Measurements from ENCODE around the gene KDM4B.
A peak's percentile ranks its signal among the peaks of the same experiment; 100 is the strongest.

Gene KDM4B

DNA sequence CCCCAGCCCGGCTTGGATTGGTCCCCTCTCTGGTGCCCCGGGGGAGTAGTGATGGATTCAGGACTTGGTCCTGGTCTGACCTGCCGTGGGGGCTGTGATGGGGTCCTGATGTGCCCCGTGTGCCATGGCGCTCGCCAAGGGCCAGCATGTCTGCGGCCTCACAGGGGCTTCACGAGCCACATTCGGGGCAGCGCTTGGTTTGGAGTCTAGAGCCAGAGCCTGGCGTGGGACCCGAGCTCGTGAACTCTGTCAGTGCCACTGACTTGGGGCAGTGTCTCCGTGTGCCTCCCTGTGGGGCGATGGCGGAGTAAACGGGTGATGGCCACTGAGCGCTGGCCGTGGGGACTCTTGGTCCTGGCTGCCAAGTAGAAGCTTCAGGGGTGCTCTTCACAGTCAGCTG, 17.1 kb downstream of the KDM4B start:
- no peak for TF ChIP-seq POLR2A (IDR thresholded peaks at IDR 0.05; ENCODE audit: low read length)
- no peak for TF ChIP-seq GATA1 (IDR thresholded peaks at IDR 0.05; ENCODE audit: low read depth, low read length)
- no peak for DNase-seq

DNA sequence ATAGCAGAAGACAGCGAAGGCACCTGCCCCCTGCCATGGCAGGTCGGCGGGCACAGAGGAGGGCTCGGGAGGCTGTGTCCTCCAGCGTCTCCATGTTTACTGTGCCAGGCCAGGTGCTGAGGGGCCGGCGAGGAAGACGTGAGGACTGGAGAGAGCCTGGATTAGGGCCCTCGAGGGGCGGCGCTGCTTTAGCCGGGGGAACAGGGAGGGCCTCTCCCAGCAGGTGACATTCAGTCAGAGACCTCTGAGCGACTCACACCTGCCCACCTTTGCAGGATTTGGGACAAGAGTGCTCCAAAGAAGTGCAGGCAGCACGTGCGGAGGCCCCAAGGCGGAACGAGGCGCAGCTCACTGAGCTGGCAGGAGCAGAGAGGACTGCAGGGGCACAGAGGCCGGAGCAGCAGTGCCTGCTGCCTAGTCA, 17.6 kb downstream of the KDM4B start:
- no peak for DNase-seq

GRCh38 chr19:4987256-4987655, 18.3 kb downstream of the KDM4B start:
- TF ChIP-seq GATA1 (IDR thresholded peaks at IDR 0.05; ENCODE audit: low read depth, low read length) (no peak), POLR2A (IDR thresholded peaks at IDR 0.05; ENCODE audit: low read length) (no peak)
- no peak for DNase-seq

More for the DNA sequence above, 17.6 kb downstream of the KDM4B start:
- TF ChIP-seq GATA1 (IDR thresholded peaks at IDR 0.05; ENCODE audit: low read depth, low read length) (no peak), POLR2A (IDR thresholded peaks at IDR 0.05; ENCODE audit: low read length) (no peak)

DNA sequence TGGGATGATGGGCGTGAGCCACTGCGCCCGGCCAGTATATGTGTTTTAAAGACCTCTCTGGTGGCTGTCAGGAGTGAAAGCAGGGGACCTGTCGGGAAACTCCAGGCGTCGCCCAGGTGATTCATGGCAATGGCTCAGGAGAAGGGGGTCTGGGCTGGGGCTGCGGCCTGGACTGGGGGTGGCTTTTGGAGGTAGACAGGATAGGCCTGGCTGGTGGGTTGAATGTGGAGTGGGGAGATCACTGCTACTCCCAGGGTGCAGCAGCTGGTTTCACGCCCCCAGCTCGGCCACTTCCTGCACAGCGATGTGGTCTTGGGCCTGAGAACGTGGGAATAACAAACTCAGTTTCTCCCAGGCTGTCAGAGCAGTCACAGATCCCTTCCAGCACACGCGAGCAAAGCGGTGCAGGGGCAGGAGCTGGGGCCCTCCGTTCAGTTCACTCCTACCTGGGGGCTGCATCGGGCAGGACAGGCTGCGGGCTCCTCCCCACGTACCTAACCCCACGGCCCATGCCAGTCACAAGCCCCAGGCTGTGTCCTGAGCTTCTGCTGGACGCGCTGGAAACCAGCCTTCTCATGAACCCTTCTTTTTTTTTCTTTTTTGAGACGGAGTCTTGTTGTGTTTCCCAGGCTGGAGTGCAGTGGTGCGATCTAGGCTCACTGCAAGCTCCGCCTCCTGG, 18.9 kb downstream of the KDM4B start:
- TF ChIP-seq POLR2A (IDR thresholded peaks at IDR 0.05; ENCODE audit: low read length) (no peak), GATA1 (IDR thresholded peaks at IDR 0.05; ENCODE audit: low read depth, low read length) (no peak)
- DNase-seq, result no peak

DNA sequence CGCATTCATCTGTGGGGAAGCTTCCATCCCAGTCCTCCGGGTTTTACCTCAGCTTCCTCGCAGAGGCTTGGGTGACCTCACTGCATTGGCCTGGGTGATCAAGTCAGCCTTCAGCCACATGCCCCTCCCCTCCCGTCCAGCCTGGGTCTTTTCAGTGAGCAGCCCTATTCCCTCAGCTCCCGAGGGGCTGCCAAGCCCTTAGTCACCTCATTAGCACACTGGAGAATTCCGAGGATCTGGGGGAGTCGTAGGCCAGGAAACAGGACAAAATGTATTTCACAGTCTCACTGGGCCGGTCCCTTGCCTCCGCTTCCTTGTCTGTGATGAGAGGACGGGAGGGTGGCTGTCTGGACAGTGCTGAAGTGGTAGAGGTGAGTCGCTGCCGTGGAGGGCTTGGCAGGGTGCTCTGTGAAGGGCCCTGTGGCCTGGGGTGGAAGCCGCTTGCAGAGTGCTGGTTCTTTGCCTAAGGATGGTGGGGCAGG, 19.9 kb downstream of the KDM4B start:
- TF ChIP-seq POLR2A (IDR thresholded peaks at IDR 0.05; ENCODE audit: low read length) (no peak), GATA1 (IDR thresholded peaks at IDR 0.05; ENCODE audit: low read depth, low read length) (no peak)

DNA sequence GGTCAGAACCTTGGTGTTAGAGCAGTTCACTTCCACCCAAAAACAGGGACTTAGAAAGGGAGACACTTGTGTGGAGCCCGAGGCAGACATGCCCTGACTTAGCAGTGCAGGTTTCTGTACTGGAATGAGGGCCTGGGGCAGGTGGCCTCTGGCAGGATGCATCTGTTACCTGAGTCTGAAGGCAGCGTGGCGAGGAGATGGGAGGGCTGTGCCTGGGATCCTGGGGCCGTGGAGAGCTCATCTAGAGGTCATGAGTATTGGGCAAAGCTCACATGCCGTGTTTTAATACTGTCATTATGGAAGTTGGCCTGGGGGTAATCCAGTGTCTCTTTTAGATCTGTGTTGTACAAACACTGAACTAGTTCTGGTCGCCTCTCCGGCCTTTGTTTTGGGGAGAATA, 21.4 kb downstream of the KDM4B start:
- DNase-seq, result no peak
- no peak for TF ChIP-seq POLR2A (IDR thresholded peaks at IDR 0.05; ENCODE audit: low read length)
- TF ChIP-seq GATA1 (IDR thresholded peaks at IDR 0.05; ENCODE audit: low read depth, low read length), result no peak

More for the DNA sequence above, 19.9 kb downstream of the KDM4B start:
- no peak for DNase-seq

- no peak for TF ChIP-seq GATA1 (IDR thresholded peaks at IDR 0.05; ENCODE audit: low read depth, low read length)
- no peak for TF ChIP-seq POLR2A (IDR thresholded peaks at IDR 0.05; ENCODE audit: low read length)
- DNase-seq, result no peak
Observed at GRCh38 chr19:4991538-4991937, 22.6 kb downstream of the KDM4B start.

DNA sequence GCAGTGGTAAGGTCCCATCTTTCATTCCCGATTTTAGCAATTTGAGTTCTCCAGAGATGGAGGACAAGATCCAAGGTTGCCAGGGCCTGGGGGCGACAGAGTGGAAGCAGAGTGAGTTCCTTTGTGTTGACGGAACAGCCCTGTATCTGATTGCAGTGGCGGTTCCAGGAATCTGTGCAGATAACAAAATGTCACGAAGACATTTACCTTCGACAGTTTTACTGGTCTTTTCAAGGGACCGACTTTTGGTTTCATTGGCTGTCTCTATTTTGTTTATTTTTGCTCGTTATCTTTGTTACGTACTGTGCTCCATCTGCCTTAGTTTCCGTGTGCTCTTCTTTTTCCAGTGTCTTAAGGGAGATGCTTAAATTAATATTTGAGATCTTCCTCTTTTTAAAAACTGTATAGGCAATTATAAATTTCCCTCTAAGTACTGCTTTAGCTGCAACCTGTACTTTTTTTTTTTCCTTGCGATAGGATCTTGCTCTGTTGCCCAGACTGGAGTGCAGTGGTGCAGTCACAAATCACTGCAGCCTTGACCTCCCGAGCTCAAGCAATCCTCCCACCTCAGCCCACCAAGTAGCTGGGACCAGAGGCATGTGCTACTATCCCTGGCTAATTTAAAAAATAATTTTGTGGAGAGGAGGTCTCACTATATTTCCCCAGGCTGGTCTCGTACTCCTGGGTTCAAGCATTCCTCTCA, 23.2 kb downstream of the KDM4B start:
- no peak for TF ChIP-seq GATA1 (IDR thresholded peaks at IDR 0.05; ENCODE audit: low read depth, low read length)
- no peak for TF ChIP-seq POLR2A (IDR thresholded peaks at IDR 0.05; ENCODE audit: low read length)
- DNase-seq, result no peak

- TF ChIP-seq POLR2A (IDR thresholded peaks at IDR 0.05; ENCODE audit: low read length), result no peak
- no peak for TF ChIP-seq GATA1 (IDR thresholded peaks at IDR 0.05; ENCODE audit: low read depth, low read length)
- DNase-seq, result no peak
Observed at GRCh38 chr19:4993683-4994082, 24.8 kb downstream of the KDM4B start.

DNA sequence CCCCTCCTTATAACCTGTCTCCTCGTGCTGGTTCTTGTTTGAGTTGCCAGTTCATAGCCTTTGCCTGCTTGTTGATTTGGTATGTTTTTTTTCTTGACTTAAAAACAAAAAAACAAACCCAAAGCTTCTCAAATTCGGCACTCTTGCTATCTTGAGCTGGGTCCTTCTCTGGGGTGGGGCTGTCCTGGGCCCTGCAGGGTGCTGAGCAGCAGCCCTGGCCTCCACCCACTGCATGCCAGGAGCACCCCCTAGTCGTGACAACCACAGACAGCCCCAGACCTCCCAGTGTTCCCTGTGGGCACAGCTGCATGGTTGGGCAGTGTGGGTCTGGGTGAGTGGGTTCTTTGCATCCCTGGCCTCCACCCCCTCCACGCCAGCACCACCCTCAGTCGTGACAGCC, 27.8 kb downstream of the KDM4B start:
- no peak for TF ChIP-seq GATA1 (IDR thresholded peaks at IDR 0.05; ENCODE audit: low read depth, low read length)
- no peak for TF ChIP-seq POLR2A (IDR thresholded peaks at IDR 0.05; ENCODE audit: low read length)
- no peak for DNase-seq

GRCh38 chr19:4997297-4997696, 28.4 kb downstream of the KDM4B start:
- TF ChIP-seq GATA1 (IDR thresholded peaks at IDR 0.05; ENCODE audit: low read depth, low read length) (no peak), POLR2A (IDR thresholded peaks at IDR 0.05; ENCODE audit: low read length) (no peak)
- no peak for DNase-seq

DNA sequence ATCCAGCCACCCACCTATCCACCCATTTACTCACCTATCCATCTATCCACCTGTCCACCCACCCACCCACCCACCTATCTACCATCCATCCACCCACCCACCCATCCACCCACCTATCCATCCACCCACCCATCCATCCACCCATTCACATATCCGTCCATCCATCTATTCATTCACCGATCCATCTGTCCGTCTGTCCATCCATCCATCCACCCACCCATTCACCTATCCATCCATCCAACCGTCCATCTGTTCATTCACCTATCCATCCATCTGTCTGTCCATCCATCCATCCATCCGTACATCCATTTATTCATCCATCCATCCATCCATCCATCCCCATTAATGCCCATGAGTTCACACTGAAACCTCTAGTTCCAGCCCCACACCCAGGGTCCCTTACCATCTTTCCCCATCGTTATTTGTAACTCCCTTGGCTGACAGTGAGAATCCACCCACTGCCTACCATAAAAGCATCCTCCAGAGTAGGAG, 31.3 kb downstream of the KDM4B start:
- no peak for DNase-seq

DNA sequence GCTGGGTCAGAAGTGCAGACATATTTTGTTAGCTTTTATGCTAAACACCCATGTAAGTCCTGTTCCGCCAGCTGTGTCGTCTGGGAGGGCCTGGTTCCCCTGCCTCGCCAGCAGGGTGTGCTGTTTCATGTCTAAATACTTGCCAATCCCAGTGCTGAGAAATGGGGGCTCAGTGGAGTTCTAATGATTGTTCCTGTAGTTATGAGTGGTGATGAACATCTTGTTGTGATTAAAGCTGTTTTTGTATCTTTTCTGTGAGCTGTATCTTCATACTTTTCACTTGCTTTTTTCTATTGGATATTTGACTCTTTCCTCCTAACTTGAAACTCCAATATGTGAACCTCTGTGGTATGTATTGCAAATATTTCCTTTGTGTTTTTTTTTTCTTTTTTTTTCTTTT, 32.7 kb downstream of the KDM4B start:
- no peak for TF ChIP-seq GATA1 (IDR thresholded peaks at IDR 0.05; ENCODE audit: low read depth, low read length)
- TF ChIP-seq POLR2A (IDR thresholded peaks at IDR 0.05; ENCODE audit: low read length), result no peak
- peak; percentile 69 to 74 for DNase-seq

More for the DNA sequence above, 31.3 kb downstream of the KDM4B start:
- no peak for TF ChIP-seq GATA1 (IDR thresholded peaks at IDR 0.05; ENCODE audit: low read depth, low read length)
- no peak for TF ChIP-seq POLR2A (IDR thresholded peaks at IDR 0.05; ENCODE audit: low read length)

GRCh38 chr19:5002143-5002542, 33.2 kb downstream of the KDM4B start:
- no peak for DNase-seq
- no peak for TF ChIP-seq POLR2A (IDR thresholded peaks at IDR 0.05; ENCODE audit: low read length)
- TF ChIP-seq GATA1 (IDR thresholded peaks at IDR 0.05; ENCODE audit: low read depth, low read length), result no peak

DNA sequence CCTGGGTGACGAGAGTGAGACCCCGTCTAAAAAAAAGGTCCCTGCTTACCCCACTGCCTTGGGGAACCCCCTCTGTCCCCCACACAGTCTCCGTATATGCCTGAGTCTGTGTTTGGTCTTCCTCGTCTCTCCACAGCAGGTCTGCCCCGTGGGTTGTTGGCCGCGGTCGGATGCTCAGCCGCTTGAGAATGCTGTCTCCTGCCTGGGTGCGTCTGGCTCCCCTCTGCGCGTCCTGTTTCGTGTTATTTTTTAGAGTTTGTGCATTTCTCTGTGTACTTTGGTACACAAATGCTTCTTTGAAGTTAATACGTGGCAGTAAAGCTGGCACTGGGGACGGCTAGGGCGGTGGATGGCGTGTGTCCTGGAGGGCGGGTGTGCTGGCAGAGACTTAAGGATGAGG, 34.9 kb downstream of the KDM4B start:
- no peak for TF ChIP-seq POLR2A (IDR thresholded peaks at IDR 0.05; ENCODE audit: low read length)
- no peak for TF ChIP-seq GATA1 (IDR thresholded peaks at IDR 0.05; ENCODE audit: low read depth, low read length)
- no peak for DNase-seq
